DLD1 (cell line): ENCODE data around the gene PRKAG1.

Experiments used
- in situ Hi-C: cut with HindIII; loops from 2 replicates; pipeline ENCODE4 v1.10.0; 2017; ENCODE audit warnings: low sequenced_read_pairs

Gene PRKAG1

GRCh38 chr12:48969833-48970701 lies 48.5 kb downstream of the PRKAG1 start:
- in situ Hi-C loops: no loop called here

- in situ Hi-C loops: no loop called here
These were observed 49.3 kb downstream of the PRKAG1 start for GRCh38 chr12:48969160-48969771.

- in situ Hi-C loops: no loop called here
These were observed 50.1 kb downstream of the PRKAG1 start for GRCh38 chr12:48968467-48968866.

GRCh38 chr12:48967991-48968390 lies 50.6 kb downstream of the PRKAG1 start:
- in situ Hi-C loops: no loop called here

GRCh38 chr12:48966177-48966895 lies 52.2 kb downstream of the PRKAG1 start:
- in situ Hi-C loops: no loop called here

GRCh38 chr12:48965298-48965838 lies 53.2 kb downstream of the PRKAG1 start:
- in situ Hi-C loops: no loop called here

GRCh38 chr12:48961801-48962200 lies 56.8 kb downstream of the PRKAG1 start:
- in situ Hi-C loops: no loop called here

- in situ Hi-C loops: no loop called here
These were observed 57.2 kb downstream of the PRKAG1 start for GRCh38 chr12:48961331-48961730.

GRCh38 chr12:48960834-48961233 lies 57.7 kb downstream of the PRKAG1 start:
- in situ Hi-C loops: no loop called here

- in situ Hi-C loops: no loop called here
These were observed 60.6 kb downstream of the PRKAG1 start for GRCh38 chr12:48958049-48958388.

GRCh38 chr12:48957141-48958048 lies 61.2 kb downstream of the PRKAG1 start, which contains the start of gene ARF3:
ARF3 (minus strand) TSS chr12:48957487; CDS start chr12:48941095, 16,392 bp downstream.
- in situ Hi-C loops: no loop called here

- in situ Hi-C loops: no loop called here
These were observed 62.1 kb downstream of the PRKAG1 start for GRCh38 chr12:48956279-48957140.

GRCh38 chr12:48954841-48955501 lies 63.6 kb downstream of the PRKAG1 start:
- in situ Hi-C loops: no loop called here

- in situ Hi-C loops: no loop called here
These were observed 64.5 kb downstream of the PRKAG1 start for GRCh38 chr12:48954061-48954460.

GRCh38 chr12:48952691-48953090 lies 65.9 kb downstream of the PRKAG1 start:
- in situ Hi-C loops: no loop called here
